Peyer's patch (tissue), 4 donors: ENCODE measurements around the gene NCOA5. TPM values are rescaled to one million over a fixed set of nuclear protein-coding genes. Genes with fewer than 3 reads are reported as not detected.

Experiments
- DNase-seq, 3 donors: peaks; one replicate each; pipeline ENCODE4 v3.0.0-alpha.2; 2017 to 2019
- H3K27ac ChIP-seq, 4 donors: fragments of 200-600 bp; sonication (generic); one replicate each; pipeline ENCODE4 v1.5.1; 2016 to 2019
- H3K27me3 ChIP-seq, 2 donors: fragments of 200-600 bp; sonication (generic); one replicate each; pipeline ENCODE4 v1.5.1; 2019
- H3K36me3 ChIP-seq, 3 donors: fragments of 200-600 bp; sonication (generic); one replicate each; pipeline ENCODE4 v1.5.1; 2016 to 2019
- H3K4me1 ChIP-seq, 4 donors: fragments of 200-600 bp; sonication (generic); one replicate each; pipeline ENCODE4 v1.5.1; 2016 to 2019
- H3K4me3 ChIP-seq, 4 donors: fragments of 200-600 bp; sonication (generic); 1 replicate in 3 of 4; 2 replicates in 1 of 4; pipeline ENCODE4 v1.5.1; 2016 to 2019; ENCODE audit warnings: mild to moderate bottlenecking in 1 of 4
- H3K9me3 ChIP-seq, 4 donors: fragments of 200-600 bp; sonication (generic); one replicate each; pipeline ENCODE4 v1.5.1; 2016 to 2019; ENCODE audit warnings: mild to moderate bottlenecking in 1 of 4
- POLR2A ChIP-seq, 2 donors: fragments of 450-650 bp; IDR thresholded peaks; one replicate each; pipeline ENCODE4 v1.5.1; 2017; ENCODE audit warnings: antibody characterized with exemption in 2 of 2, mild to moderate bottlenecking in 2 of 2, moderate library complexity in 2 of 2
- total RNA-seq, 4 donors: library from RNA; depleted of rRNA; stranded (reverse); fragments of >200 nt; gene quantifications; one replicate each; pipeline ENCODE4 v1.1.0, GENCODE V29; 2016
- TF ChIP-seq, protein P1 (sequence below), 6 experiments: fragments of 450-650 bp in 4 of 6; fragments of 200-600 bp in 2 of 6; sonication (generic) in 1 of 6; IDR thresholded peaks; one replicate each; pipeline ENCODE4 v1.5.1; 2017 to 2019; ENCODE audit warnings: antibody characterized with exemption in 6 of 6, mild to moderate bottlenecking in 3 of 6, moderate library complexity in 1 of 6

Gene NCOA5
- total RNA-seq, 4 donors from 2014 or later, result 20.5 to 65.2 (median 24.9) TPM

DNA sequence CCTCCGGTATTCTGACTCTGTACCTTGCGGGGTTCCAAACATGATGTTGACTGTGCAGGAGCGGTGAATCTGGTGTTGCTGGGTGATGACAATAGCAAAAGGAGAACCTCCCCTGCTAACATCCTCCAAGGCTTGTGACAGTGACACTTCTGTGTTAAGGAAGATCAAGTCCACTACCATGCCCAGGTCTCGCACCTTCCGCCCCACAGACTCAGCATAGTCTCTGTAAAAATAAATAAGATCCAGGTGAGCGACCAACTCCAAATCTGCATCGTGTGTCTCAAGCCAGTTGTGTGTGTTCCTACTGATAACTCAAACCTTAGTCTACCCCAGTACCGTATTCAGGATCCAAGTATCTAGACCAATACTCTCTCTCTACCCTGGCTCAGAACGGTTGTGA, 24.8 kb downstream of the NCOA5 start:
- peaks cover 0 to 9% (median 0%) of the 10 kb centered on the region in 4 donors for H3K4me1 ChIP-seq
- no peaks in the 10 kb centered on the region for H3K9me3 ChIP-seq
- no peaks in the 10 kb centered on the region for H3K27me3 ChIP-seq
- TF ChIP-seq POLR2A (IDR thresholded peaks at IDR 0.05), result no peak
- TF ChIP-seq, protein P1, sequence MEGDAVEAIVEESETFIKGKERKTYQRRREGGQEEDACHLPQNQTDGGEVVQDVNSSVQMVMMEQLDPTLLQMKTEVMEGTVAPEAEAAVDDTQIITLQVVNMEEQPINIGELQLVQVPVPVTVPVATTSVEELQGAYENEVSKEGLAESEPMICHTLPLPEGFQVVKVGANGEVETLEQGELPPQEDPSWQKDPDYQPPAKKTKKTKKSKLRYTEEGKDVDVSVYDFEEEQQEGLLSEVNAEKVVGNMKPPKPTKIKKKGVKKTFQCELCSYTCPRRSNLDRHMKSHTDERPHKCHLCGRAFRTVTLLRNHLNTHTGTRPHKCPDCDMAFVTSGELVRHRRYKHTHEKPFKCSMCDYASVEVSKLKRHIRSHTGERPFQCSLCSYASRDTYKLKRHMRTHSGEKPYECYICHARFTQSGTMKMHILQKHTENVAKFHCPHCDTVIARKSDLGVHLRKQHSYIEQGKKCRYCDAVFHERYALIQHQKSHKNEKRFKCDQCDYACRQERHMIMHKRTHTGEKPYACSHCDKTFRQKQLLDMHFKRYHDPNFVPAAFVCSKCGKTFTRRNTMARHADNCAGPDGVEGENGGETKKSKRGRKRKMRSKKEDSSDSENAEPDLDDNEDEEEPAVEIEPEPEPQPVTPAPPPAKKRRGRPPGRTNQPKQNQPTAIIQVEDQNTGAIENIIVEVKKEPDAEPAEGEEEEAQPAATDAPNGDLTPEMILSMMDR (IDR thresholded peaks at IDR 0.05), result no peak
- peaks cover 0 to 99% (median 4%) of the 10 kb centered on the region in 3 donors for H3K36me3 ChIP-seq
- DNase-seq, result no peak
- H3K27ac ChIP-seq, result no peak overlapping the region
- no peak overlapping the region for H3K4me3 ChIP-seq

DNA sequence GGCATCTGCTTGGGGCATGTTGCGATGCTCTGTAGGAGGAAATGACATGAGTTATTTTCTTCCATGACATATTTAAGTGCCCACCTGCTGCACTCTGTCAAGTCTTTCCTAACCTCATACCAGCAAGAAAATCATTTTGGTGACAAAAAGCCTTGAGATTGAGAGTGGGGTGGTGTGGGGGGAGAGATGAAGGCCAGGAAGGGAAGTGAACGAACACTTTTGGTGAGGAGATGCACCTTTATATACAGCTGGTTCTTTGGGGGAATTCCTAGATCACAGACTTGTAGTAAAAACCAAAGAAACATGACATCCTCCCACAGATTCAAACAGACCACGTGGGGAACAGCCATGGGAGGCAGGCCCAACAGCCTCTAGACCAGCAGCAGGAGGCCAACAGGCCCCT, 26.1 kb downstream of the NCOA5 start:
- TF ChIP-seq POLR2A (IDR thresholded peaks at IDR 0.05), result no peak
- TF ChIP-seq, protein P1 (IDR thresholded peaks at IDR 0.05), result no peak
- H3K36me3 ChIP-seq, result peaks cover 0 to 87% (median 0%) of the 10 kb centered on the region in 3 donors

GRCh38 chr20:46063151-46063550, 26.6 kb downstream of the NCOA5 start:
- no peaks in the 10 kb centered on the region for H3K27me3 ChIP-seq
- H3K36me3 ChIP-seq, result peaks cover 0 to 82% (median 0%) of the 10 kb centered on the region in 3 donors
- DNase-seq, result no peak
- H3K4me3 ChIP-seq, result no peak overlapping the region
- peaks cover 0 to 16% (median 5%) of the 10 kb centered on the region in 4 donors for H3K4me1 ChIP-seq
- H3K27ac ChIP-seq, result no peak overlapping the region
- peaks cover 0 to 6% (median 0%) of the 10 kb centered on the region in 4 donors for H3K9me3 ChIP-seq
- TF ChIP-seq, protein P1 (IDR thresholded peaks at IDR 0.05), result no peak
- TF ChIP-seq POLR2A (IDR thresholded peaks at IDR 0.05), result no peak

More for the DNA sequence above, 26.1 kb downstream of the NCOA5 start:
- H3K4me3 ChIP-seq, result no peak overlapping the region
- peaks cover 0 to 11% (median 3%) of the 10 kb centered on the region in 4 donors for H3K4me1 ChIP-seq
- H3K27ac ChIP-seq, result no peak overlapping the region
- no peaks in the 10 kb centered on the region for H3K27me3 ChIP-seq
- peaks cover 0 to 2% (median 0%) of the 10 kb centered on the region in 4 donors for H3K9me3 ChIP-seq
- no peak for DNase-seq

- no peak overlapping the region for H3K27ac ChIP-seq
- H3K27me3 ChIP-seq, result no peaks in the 10 kb centered on the region
- H3K4me1 ChIP-seq, result peaks cover 0 to 21% (median 8%) of the 10 kb centered on the region in 4 donors
- H3K36me3 ChIP-seq, result peaks cover 0 to 77% (median 0%) of the 10 kb centered on the region in 3 donors
- peaks cover 0 to 6% (median 0%) of the 10 kb centered on the region in 4 donors for H3K9me3 ChIP-seq
- no peak overlapping the region for H3K4me3 ChIP-seq
- no peak for DNase-seq
- TF ChIP-seq POLR2A (IDR thresholded peaks at IDR 0.05), result no peak
- TF ChIP-seq, protein P1 (IDR thresholded peaks at IDR 0.05), result no peak
Measured at GRCh38 chr20:46062621-46063020, 27.1 kb downstream of the NCOA5 start.

DNA sequence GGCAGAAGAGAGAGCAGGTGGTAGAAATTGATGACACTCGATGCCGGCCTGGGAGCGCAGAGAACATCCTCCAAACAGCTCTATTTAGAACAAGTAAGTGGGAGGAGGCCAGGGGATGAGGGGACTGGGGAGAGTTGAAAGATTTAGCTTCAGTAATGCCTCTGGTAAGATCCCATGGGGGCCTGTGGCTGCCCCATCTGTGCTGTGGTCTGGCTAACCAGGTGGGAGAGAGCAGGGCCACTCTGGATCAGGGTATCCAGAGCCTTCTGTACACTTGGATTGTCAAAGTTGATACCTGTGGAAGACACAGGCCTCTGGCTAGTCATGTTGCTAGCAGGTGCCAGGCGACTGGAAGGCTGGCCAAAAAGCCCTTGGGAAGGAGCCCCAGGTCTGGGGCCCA, 27.6 kb downstream of the NCOA5 start:
- no peak for TF ChIP-seq POLR2A (IDR thresholded peaks at IDR 0.05)
- TF ChIP-seq, protein P1 (IDR thresholded peaks at IDR 0.05), result no peak

More for the DNA sequence above, 27.6 kb downstream of the NCOA5 start:
- Histone ChIP-seq H3K4me1 (peaks cover 0 to 24% (median 8%) of the 10 kb centered on the region in 4 donors), H3K9me3 (peaks cover 0 to 6% (median 0%) of the 10 kb centered on the region in 4 donors), H3K36me3 (peaks cover 0 to 73% (median 0%) of the 10 kb centered on the region in 3 donors), H3K4me3 (no peak overlapping the region), H3K27me3 (no peaks in the 10 kb centered on the region), H3K27ac (no peak overlapping the region)
- DNase-seq, result no peak
